GM12878 (cell line): Measurements from ENCODE around the gene CCL14. TPM values are rescaled to one million over a fixed set of nuclear protein-coding genes. Genes with fewer than 3 reads are reported as not detected.

ENCODE experiments used
- ATAC-seq: fragments of 200-7000 bp; cut with Tn5 transposase; 3 replicates; pipeline ENCODE4 v1.9.1; 2020; ENCODE audit warnings: mild to moderate bottlenecking, moderate library complexity
- BruUV-seq: library from RNA; stranded (reverse); fragments of 400-500 nt; replicated peaks from 2 replicates; lab custom pipeline; 2021; lab: Mats Ljungman, UMichigan
- CTCF ChIA-PET: fragments of 300-600 bp; sonication (Branson Sonifier 250); formaldehyde crosslinking; extraction: SDS; loops from one replicate; lab custom pipeline; 2021; ENCODE audit warnings: inconsistent platforms; lab: Yijun Ruan, JAX
- POLR2A ChIA-PET: fragments of 350-600 bp; formaldehyde crosslinking; extraction: SDS; loops from one replicate; lab custom pipeline; 2021; ENCODE audit warnings: inconsistent platforms; lab: Charles Lee
- RAD21 ChIA-PET: fragments of 300-600 bp; sonication (Branson Sonifier 250); formaldehyde crosslinking; loops from one replicate; lab custom pipeline; 2023; ENCODE audit warnings: antibody characterized with exemption; ENCODE audit not compliant: unreplicated experiment; lab: Charles Lee
- SMC1A ChIA-PET: fragments of 300-600 bp; sonication (Branson Sonifier 250); formaldehyde crosslinking; loops from one replicate; lab custom pipeline; 2023; ENCODE audit not compliant: unreplicated experiment, uncharacterized antibody; lab: Charles Lee
- DNase-seq: peaks from one replicate; pipeline ENCODE4 v3.0.0-alpha.2; 2011; ENCODE audit warnings: low read depth, low spot score
- FAIRE-seq: peaks from 3 replicates; lab custom pipeline; 2011; peaks lifted over from hg19 to GRCh38; lab: Jason Lieb, UNC
- H2AFZ ChIP-seq: 2 replicates; pipeline ENCODE4 v1.6.0; 2011; ENCODE audit warnings: low read depth, low read length, control low read depth; ENCODE audit not compliant: control insufficient read depth
- H3K27ac ChIP-seq: 2 replicates; pipeline ENCODE4 v1.5.1; 2011; ENCODE audit warnings: control low read depth; ENCODE audit not compliant: control insufficient read depth, insufficient read depth
- H3K27me3 ChIP-seq, 2 experiments: replicated peaks in 1 of 2; 2 replicates each; pipeline versions ENCODE4 v1.6.0 to v1.6.1; 2011; ENCODE audit warnings: low read length in 1 of 2; ENCODE audit not compliant: control insufficient read depth in 2 of 2, insufficient read depth in 2 of 2
- H3K36me3 ChIP-seq, 2 experiments: 2 replicates each; pipeline ENCODE4 v1.5.1; 2011; ENCODE audit warnings: low read length in 1 of 2; ENCODE audit not compliant: control insufficient read depth in 2 of 2, insufficient read depth in 2 of 2
- H3K4me1 ChIP-seq: 2 replicates; pipeline ENCODE4 v1.6.1; 2011; ENCODE audit warnings: mild to moderate bottlenecking, low read length, moderate library complexity, mixed read lengths; ENCODE audit not compliant: control insufficient read depth, insufficient read depth
- H3K4me2 ChIP-seq: 2 replicates; pipeline ENCODE4 v1.6.0; 2011; ENCODE audit warnings: control low read depth; ENCODE audit not compliant: control insufficient read depth, insufficient read depth
- H3K4me3 ChIP-seq: fragments of 200-600 bp; sonication (generic); 2 replicates; pipeline ENCODE4 v1.5.1; 2016
- H3K79me2 ChIP-seq: 2 replicates; pipeline ENCODE4 v1.6.0; 2011; ENCODE audit warnings: low read length; ENCODE audit not compliant: control insufficient read depth, insufficient read depth
- H3K9ac ChIP-seq: 2 replicates; pipeline ENCODE4 v1.8.0; 2011; ENCODE audit warnings: low read length, control low read depth, mixed read lengths; ENCODE audit not compliant: control insufficient read depth, insufficient read depth
- H3K9me3 ChIP-seq: replicated peaks from 3 replicates; pipeline ENCODE4 v1.5.1; 2011; ENCODE audit warnings: mild to moderate bottlenecking, low read length; ENCODE audit not compliant: control insufficient read depth, insufficient read depth
- H4K20me1 ChIP-seq: 2 replicates; pipeline ENCODE4 v1.6.0; 2011; ENCODE audit not compliant: control insufficient read depth, insufficient read depth
- CEBPB ChIP-seq, 2 experiments: fragments of 150-350 bp in 1 of 2; IDR thresholded peaks; 2 replicates each; pipeline ENCODE4 v1.6.1; 2012 to 2014; ENCODE audit warnings: low read depth in 2 of 2, low read length in 2 of 2, borderline replicate concordance in 1 of 2, inconsistent platforms in 1 of 2
- CHD4 ChIP-seq: fragments of 200-600 bp; sonication (generic); IDR thresholded peaks from 2 replicates; pipeline ENCODE4 v1.6.1; 2016; ENCODE audit warnings: mild to moderate bottlenecking
- CUX1 ChIP-seq: IDR thresholded peaks from 2 replicates; pipeline ENCODE4 v1.6.1; 2012; ENCODE audit warnings: improper control_type of control experiment, low read depth, low read length; ENCODE audit not compliant: insufficient replicate concordance
- DPF2 ChIP-seq: fragments of 450-650 bp; IDR thresholded peaks from 2 replicates; pipeline ENCODE4 v1.6.1; 2017; ENCODE audit warnings: mild to moderate bottlenecking
- EGR1 ChIP-seq, 2 experiments: IDR thresholded peaks; 1 replicate in 1 of 2; 2 replicates in 1 of 2; pipeline ENCODE4 v1.6.1; 2011 to 2012; ENCODE audit warnings: low read depth in 2 of 2, low read length in 2 of 2, borderline replicate concordance in 1 of 2, mild to moderate bottlenecking in 1 of 2, moderate library complexity in 1 of 2
- ELK1 ChIP-seq: IDR thresholded peaks from 2 replicates; pipeline ENCODE4 v1.6.1; 2012; ENCODE audit warnings: low read depth, low read length, improper control_type of control experiment
- ETV6 ChIP-seq, 2 experiments: fragments of 450-650 bp in 1 of 2; IDR thresholded peaks in 1 of 2; conservative IDR thresholded peaks in 1 of 2; 2 replicates each; pipeline ENCODE4 v1.6.1; 2014; ENCODE audit warnings: antibody characterized with exemption in 1 of 2, borderline replicate concordance in 1 of 2, low read depth in 1 of 2, mild to moderate bottlenecking in 1 of 2, moderate library complexity in 1 of 2
- FOXM1 ChIP-seq: IDR thresholded peaks from 2 replicates; pipeline ENCODE4 v1.6.1; 2012; ENCODE audit warnings: low read depth, mild to moderate bottlenecking, inconsistent platforms, low read length, moderate library complexity
- MEF2A ChIP-seq: IDR thresholded peaks from 2 replicates; pipeline ENCODE4 v1.6.1; 2011; ENCODE audit warnings: low read depth, mild to moderate bottlenecking, low read length, moderate library complexity; ENCODE audit not compliant: insufficient read depth
- MEF2B ChIP-seq: fragments of 450-650 bp; IDR thresholded peaks from 2 replicates; pipeline ENCODE4 v1.6.1; 2018; ENCODE audit warnings: mild to moderate bottlenecking, moderate library complexity; ENCODE audit not compliant: partially characterized antibody, poor library complexity, severe bottlenecking
- MYB ChIP-seq: fragments of 150-350 bp; IDR thresholded peaks from 2 replicates; pipeline ENCODE4 v1.6.1; 2014; ENCODE audit warnings: mild to moderate bottlenecking, low read depth, low read length, borderline replicate concordance
- NFXL1 ChIP-seq: fragments of 450-650 bp; IDR thresholded peaks from 2 replicates; pipeline ENCODE4 v1.6.1; 2017; ENCODE audit warnings: antibody characterized with exemption, mild to moderate bottlenecking, borderline replicate concordance
- POLR2AphosphoS5 ChIP-seq: IDR thresholded peaks from 2 replicates; pipeline ENCODE4 v1.6.1; 2011; ENCODE audit warnings: mild to moderate bottlenecking, low read length, inconsistent platforms
- SMAD1 ChIP-seq: fragments of 450-650 bp; IDR thresholded peaks from 2 replicates; pipeline ENCODE4 v1.6.1; 2018; ENCODE audit warnings: mild to moderate bottlenecking, low read depth; ENCODE audit not compliant: partially characterized antibody
- SUPT20H ChIP-seq: IDR thresholded peaks from 2 replicates; pipeline ENCODE4 v1.6.1; 2011; ENCODE audit warnings: low read depth, mild to moderate bottlenecking, low read length, moderate library complexity, borderline replicate concordance; ENCODE audit not compliant: control insufficient read depth
- YBX1 ChIP-seq: fragments of 450-650 bp; IDR thresholded peaks from 2 replicates; pipeline ENCODE4 v1.6.1; 2016; ENCODE audit warnings: antibody characterized with exemption
- ZNF217 ChIP-seq: fragments of 450-650 bp; IDR thresholded peaks from 2 replicates; pipeline ENCODE4 v1.6.1; 2017; ENCODE audit warnings: antibody characterized with exemption, mild to moderate bottlenecking
- WGBS: methylation state at CpG from one replicate; pipeline ENCODE4 v1.1.6; 2016; ENCODE audit warnings: low lambda C conversion rate; ENCODE audit not compliant: insufficient replicate concordance, insufficient coverage; ENCODE audit errors: missing lambda C conversion rate; 5-methylcytosine and 5-hydroxymethylcytosine counted together
- in situ Hi-C: fragments of 300-500 bp; cut with MboI; formaldehyde crosslinking; loops from 9 replicates; pipeline ENCODE4 v1.14.3; 2018; ENCODE audit warnings: mixed read lengths
- intact Hi-C: fragments of 100-400 bp; cut with micrococcal nuclease; formaldehyde crosslinking; loops from one replicate; pipeline ENCODE4 v1.14.2; 2022; ENCODE audit not compliant: unreplicated experiment
- polyA plus RNA-seq, 11 experiments: library from polyadenylated mRNA; depleted of rRNA in 4 of 11; unstranded in 6 of 11; stranded (reverse) in 5 of 11; fragments of >200 nt; fragmentation: Nextera tagmentation in 4 of 11; fragmentation: Illumina TruSeq in 1 of 11; extraction: Ambion mirVana in 4 of 11; extraction: Trizol in 1 of 11; gene quantifications; 1 replicate in 1 of 11; 2 replicates in 10 of 11; pipeline versions ENCODE4 v1.2.1 to v1.2.3, GENCODE V29; 2011 to 2016; ENCODE audit warnings: inconsistent platforms in 2 of 11, missing spikeins in 2 of 11, low read depth in 1 of 11
- total RNA-seq, 4 experiments: library from RNA; depleted of rRNA in 3 of 4; stranded (reverse); fragments of >200 nt in 3 of 4; fragmentation: Illumina TruSeq in 1 of 4; extraction: Trizol in 1 of 4; gene quantifications; 2 replicates each; pipeline versions ENCODE4 v1.2.1 to v1.2.3, GENCODE V29; 2013 to 2021

Gene CCL14
- total and polyA plus RNA-seq, 10 of the 15 experiments (the other 5 are each of a cell fraction or from before 2014, with no cell fraction given), result not detected

GRCh38 chr17:35972945-35973332 is 13.6 kb downstream of the CCL14 start (continued):
- TF ChIP-seq CUX1 (no peak), CHD4 (no peak), ELK1 (no peak), DPF2 (no peak)

GRCh38 chr17:35972535-35972934 is 14.0 kb downstream of the CCL14 start:
- H3K36me3 ChIP-seq, result no peaks in the 10 kb centered on the region
- H3K4me3 ChIP-seq, result no peak overlapping the region
- in situ Hi-C loops (loop anchor here (5.0 kb wide), 3 partner anchors 100 to 515 kb away; partner anchors contain the start of gene ZNHIT3), intact Hi-C loops (no loop called here)
- ChIA-PET SMC1A (interaction anchor here (0.9 to 17.2 kb wide), 6 partner anchors 10 to 177 kb away, joined by 3 to 485 read pairs (median 7); no protein-coding TSS in a partner anchor), CTCF (interaction anchor here (1.0 to 19.0 kb wide), 8 partner anchors 9 to 513 kb away, joined by 3 to 622 read pairs (median 6); partner anchors contain the start of gene CCL16), RAD21 (interaction anchor here (1.0 to 17.2 kb wide), 5 partner anchors 10 to 176 kb away, joined by 3 to 342 read pairs (median 19); no protein-coding TSS in a partner anchor), POLR2A (interaction anchor here (1.0 kb wide), 1 partner anchor 11 kb away, joined by 5 read pairs; no protein-coding TSS in a partner anchor)
- H3K4me2 ChIP-seq, result no peak overlapping the region
- H3K9me3 ChIP-seq, result no peaks in the 10 kb centered on the region
- H3K27ac ChIP-seq, result no peak overlapping the region
- no peaks in the 10 kb centered on the region for H4K20me1 ChIP-seq
- no peak overlapping the region for H2AFZ ChIP-seq
- no peaks in the 10 kb centered on the region for H3K27me3 ChIP-seq
- no TSS peak for BruUV-seq
- no peak for DNase-seq
- no peak for ATAC-seq
- FAIRE-seq, result no peak
- H3K9ac ChIP-seq, result no peak overlapping the region
- no peaks in the 10 kb centered on the region for H3K79me2 ChIP-seq
- H3K4me1 ChIP-seq, result peaks cover 3% of the 10 kb centered on the region; the same call in 1 of the 2 replicates
- 68% methylated on average over 6 of the region's 6 CpGs for WGBS
- no peak for TF ChIP-seq MYB
- TF ChIP-seq POLR2AphosphoS5, result no peak
- TF ChIP-seq SUPT20H, result no peak
- no peak for TF ChIP-seq CEBPB (IDR thresholded peaks at IDR 0.05; ENCODE audit: borderline replicate concordance in 1 of 2, low read depth in 2 of 2, low read length in 2 of 2)
- TF ChIP-seq EGR1 (IDR thresholded peaks at IDR 0.05; ENCODE audit: borderline replicate concordance in 1 of 2, low read depth in 2 of 2, low read length in 2 of 2), result no peak
- no peak for TF ChIP-seq FOXM1
- TF ChIP-seq MEF2B, result no peak
- no peak for TF ChIP-seq NFXL1
- no peak for TF ChIP-seq SMAD1
- no peak for TF ChIP-seq ETV6 (conservative IDR thresholded peaks at IDR 0.05 in 1 of 2, IDR thresholded peaks at IDR 0.05 in 1 of 2; ENCODE audit: borderline replicate concordance in 1 of 2, low read depth in 1 of 2)
- TF ChIP-seq MEF2A, result no peak
- TF ChIP-seq ZNF217, result no peak
- no peak for TF ChIP-seq YBX1
